Right lobe of liver (tissue), 6 donors: ENCODE results near the gene FILIP1L. TPM values are rescaled to one million over a fixed set of nuclear protein-coding genes. Genes with fewer than 3 reads are reported as not detected.
"Not testable (repeated sequence)": the region's sequence is repeated elsewhere in the genome, so short reads cannot be mapped to it uniquely, and the experiment has no call there.

Source experiments
- ATAC-seq, 4 donors: fragments of 200-7000 bp; cut with Tn5 transposase; one replicate each; pipeline ENCODE4 v1.9.1; 2020; ENCODE audit warnings: mild to moderate bottlenecking in 4 of 4, moderate library complexity in 4 of 4
- DNase-seq, 3 donors: peaks; one replicate each; pipeline ENCODE4 v3.0.0-alpha.2; 2020
- H3K27ac ChIP-seq, 3 donors: fragments of 200-600 bp; one replicate each; pipeline ENCODE4 v1.8.0; 2022
- H3K27me3 ChIP-seq, 2 donors: fragments of 200-600 bp; one replicate each; pipeline ENCODE4 v1.8.0; 2022
- H3K36me3 ChIP-seq, 4 donors: fragments of 200-600 bp; sonication (generic) in 1 of 4; one replicate each; pipeline versions ENCODE4 v1.5.1 to v1.8.0; 2017 to 2022; ENCODE audit warnings: control low read depth in 1 of 4
- H3K4me1 ChIP-seq, 4 donors: fragments of 200-600 bp; sonication (generic) in 1 of 4; one replicate each; pipeline versions ENCODE4 v1.5.1 to v1.8.0; 2017 to 2022; ENCODE audit warnings: control low read depth in 1 of 4
- H3K4me3 ChIP-seq, 3 donors: fragments of 200-600 bp; one replicate each; pipeline ENCODE4 v1.8.0; 2022
- H3K9me3 ChIP-seq, 4 donors: fragments of 200-600 bp; sonication (generic) in 1 of 4; one replicate each; pipeline versions ENCODE4 v1.5.1 to v1.8.0; 2017 to 2022; ENCODE audit warnings: control low read depth in 1 of 4
- CTCF ChIP-seq, 4 donors: fragments of 200-600 bp in 3 of 4; fragments of 450-650 bp in 1 of 4; IDR thresholded peaks; one replicate each; pipeline versions ENCODE4 v1.5.1 to v1.8.0; 2016 to 2022; ENCODE audit warnings: antibody characterized with exemption in 4 of 4, mild to moderate bottlenecking in 2 of 4
- POLR2A ChIP-seq: fragments of 450-650 bp; IDR thresholded peaks from one replicate; pipeline ENCODE4 v1.6.1; 2017; ENCODE audit warnings: antibody characterized with exemption, mild to moderate bottlenecking
- WGBS: methylation state at CpG from one replicate; pipeline ENCODE4 v1.1.6; 2018; ENCODE audit warnings: low coverage, low lambda C conversion rate; ENCODE audit not compliant: insufficient coverage; ENCODE audit errors: missing lambda C conversion rate; 5-methylcytosine and 5-hydroxymethylcytosine counted together
- intact Hi-C, 2 donors: fragments of 100-400 bp; cut with DNase I; formaldehyde crosslinking; loops; one replicate each; pipeline versions ENCODE4 v1.11.2 to v1.14.1; 2022
- total RNA-seq, 6 experiments: library from RNA; depleted of rRNA in 2 of 6; stranded (reverse); fragments of >200 nt in 2 of 6; fragmentation: NEBNext Ultra II Directional in 3 of 6; extraction: Animal tissue kit (Norgen Biotek cat#: 25700) in 3 of 6; gene quantifications; one replicate each; pipeline versions ENCODE4 v1.1.0 to v1.2.4, GENCODE V29; 2016 to 2023
- donor health status: DM: no; HTN: yes; CAD: no.
- donor health status: DM: no; HTN: no; CAD: no.
- donor health status: DM: no; HTN: no; CAD: no.
- donor health status: DM: no; HTN: yes; CAD: no.
- donor health status: DM: no; HTN: yes; CAD: no.

FILIP1L gene
- total RNA-seq, 6 experiments from 2014 or later = 0.97 to 10.8 (median 3.6) TPM

GRCh38 chr3:100099621-100100020 is 14.7 kb downstream of the FILIP1L start:
- H3K27me3 ChIP-seq = no peaks in the 10 kb centered on the region
- H3K36me3 ChIP-seq = no peaks in the 10 kb centered on the region
- DNase-seq = no peak
- H3K27ac ChIP-seq = no peak overlapping the region
- intact Hi-C loops = no loop called here
- TF ChIP-seq CTCF (IDR thresholded peaks at IDR 0.05) = no peak
- TF ChIP-seq POLR2A = no peak
- H3K4me1 ChIP-seq = peaks cover 0 to 25% (median 10%) of the 10 kb centered on the region in 4 donors
- WGBS = 79% methylated on average over 2 of the region's 2 CpGs
- H3K4me3 ChIP-seq = no peak overlapping the region
- H3K9me3 ChIP-seq = no peaks in the 10 kb centered on the region
- ATAC-seq = no peak

DNA sequence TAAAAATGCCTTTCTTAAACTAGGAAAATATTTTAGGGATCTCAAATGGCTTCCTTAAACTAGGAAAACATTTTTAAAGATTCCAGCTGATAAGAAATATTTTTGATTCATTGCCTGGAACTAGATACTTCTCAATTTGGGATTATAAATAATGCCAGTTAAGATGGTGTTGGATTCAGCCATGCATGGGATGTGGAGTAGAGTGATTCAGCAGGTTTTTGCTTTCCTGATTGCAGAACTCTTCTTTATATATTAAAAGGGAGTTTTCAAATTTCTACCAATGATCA is 15.6 kb downstream of the FILIP1L start:
- no peak for ATAC-seq

GRCh38 chr3:100097919-100098783 is 16.1 kb downstream of the FILIP1L start:
- peaks cover 0 to 11% (median 4%) of the 10 kb centered on the region in 4 donors for H3K4me1 ChIP-seq
- WGBS = 31% methylated on average over 6 of the region's 6 CpGs
- no peaks in the 10 kb centered on the region for H3K9me3 ChIP-seq
- no peak for TF ChIP-seq POLR2A
- no peak for TF ChIP-seq CTCF (IDR thresholded peaks at IDR 0.05)
- no peaks in the 10 kb centered on the region for H3K36me3 ChIP-seq
- H3K27ac ChIP-seq = peak overlapping the region; percentile 59 to 72 (median 66)
- H3K27me3 ChIP-seq = no peaks in the 10 kb centered on the region
- DNase-seq = peak in 1 of 3 donors; percentile 65
- intact Hi-C loops = no loop called here
- ATAC-seq = peak; percentile 98 to 99 (median 99)
- no peak overlapping the region for H3K4me3 ChIP-seq

More for the DNA sequence above, 15.6 kb downstream of the FILIP1L start:
- Histone ChIP-seq H3K4me1 (peaks cover 0 to 16% (median 6%) of the 10 kb centered on the region in 4 donors), H3K27ac (peak overlapping the region in 2 of 3 donors; percentile 59 to 72), H3K36me3 (no peaks in the 10 kb centered on the region), H3K27me3 (no peaks in the 10 kb centered on the region), H3K9me3 (no peaks in the 10 kb centered on the region), H3K4me3 (no peak overlapping the region)
- TF ChIP-seq CTCF (IDR thresholded peaks at IDR 0.05) (no peak), POLR2A (no peak)
- no peak for DNase-seq
- intact Hi-C loops = no loop called here

DNA sequence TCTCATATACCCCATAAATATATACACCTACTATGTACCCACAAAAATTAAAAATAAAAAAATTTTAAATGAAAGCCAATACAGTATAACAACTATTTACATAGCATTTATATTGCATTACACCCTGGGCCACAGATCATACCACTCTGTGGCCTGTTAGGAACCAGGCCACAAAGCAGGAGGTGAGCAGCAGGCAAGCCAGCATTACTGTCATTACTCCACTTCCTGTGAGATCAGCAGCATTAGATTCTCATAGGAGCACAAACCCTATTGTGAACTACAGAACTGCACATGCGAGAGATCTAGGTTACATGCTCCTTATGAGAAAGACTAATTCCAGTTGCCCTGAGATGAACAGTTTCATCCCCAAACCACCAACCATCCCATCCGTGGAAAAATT is 17.4 kb downstream of the FILIP1L start:
- TF ChIP-seq CTCF (IDR thresholded peaks at IDR 0.05) (no peak), POLR2A (no peak)

GRCh38 chr3:100096286-100096685 is 18.0 kb downstream of the FILIP1L start:
- H3K4me1 ChIP-seq, ATAC-seq, DNase-seq, H3K9me3 ChIP-seq, intact Hi-C loops, H3K36me3 ChIP-seq, H3K27ac ChIP-seq, H3K4me3 ChIP-seq, H3K27me3 ChIP-seq: not testable (repeated sequence)
- WGBS = 63% methylated on average over 1 of the region's 1 CpG

More for the DNA sequence above, 17.4 kb downstream of the FILIP1L start:
- Histone ChIP-seq H3K4me1 (peaks cover 0 to 8% (median 2%) of the 10 kb centered on the region in 4 donors), H3K36me3 (no peaks in the 10 kb centered on the region), H3K27me3 (no peaks in the 10 kb centered on the region), H3K4me3 (no peak overlapping the region), H3K9me3 (no peaks in the 10 kb centered on the region), H3K27ac (peak overlapping the region in 2 of 3 donors; percentile 59 to 72)
- no peak for ATAC-seq
- WGBS = 80% methylated on average over 1 of the region's 2 CpGs
- intact Hi-C loops = no loop called here
- DNase-seq = no peak
